D721Med (cell line): ENCODE results near the gene SSH2.

Experiments
- DNase-seq: peaks from one replicate; pipeline ENCODE4 v3.0.0; 2011; ENCODE audit warnings: low spot score; ENCODE audit not compliant: insufficient read length
- FAIRE-seq: peaks from 2 replicates; lab custom pipeline; 2011; peaks lifted over from hg19 to GRCh38; lab: Jason Lieb, UNC
- TF ChIP-seq, protein P1 (sequence below): IDR thresholded peaks from 2 replicates; pipeline ENCODE4 v1.5.1; 2012; ENCODE audit warnings: mild to moderate bottlenecking, control low read depth; ENCODE audit not compliant: insufficient read depth; ENCODE audit errors: missing control alignments

Gene SSH2

GRCh38 chr17:29835435-29836351 lies 94.3 kb downstream of the SSH2 start:
- TF ChIP-seq, protein P1, sequence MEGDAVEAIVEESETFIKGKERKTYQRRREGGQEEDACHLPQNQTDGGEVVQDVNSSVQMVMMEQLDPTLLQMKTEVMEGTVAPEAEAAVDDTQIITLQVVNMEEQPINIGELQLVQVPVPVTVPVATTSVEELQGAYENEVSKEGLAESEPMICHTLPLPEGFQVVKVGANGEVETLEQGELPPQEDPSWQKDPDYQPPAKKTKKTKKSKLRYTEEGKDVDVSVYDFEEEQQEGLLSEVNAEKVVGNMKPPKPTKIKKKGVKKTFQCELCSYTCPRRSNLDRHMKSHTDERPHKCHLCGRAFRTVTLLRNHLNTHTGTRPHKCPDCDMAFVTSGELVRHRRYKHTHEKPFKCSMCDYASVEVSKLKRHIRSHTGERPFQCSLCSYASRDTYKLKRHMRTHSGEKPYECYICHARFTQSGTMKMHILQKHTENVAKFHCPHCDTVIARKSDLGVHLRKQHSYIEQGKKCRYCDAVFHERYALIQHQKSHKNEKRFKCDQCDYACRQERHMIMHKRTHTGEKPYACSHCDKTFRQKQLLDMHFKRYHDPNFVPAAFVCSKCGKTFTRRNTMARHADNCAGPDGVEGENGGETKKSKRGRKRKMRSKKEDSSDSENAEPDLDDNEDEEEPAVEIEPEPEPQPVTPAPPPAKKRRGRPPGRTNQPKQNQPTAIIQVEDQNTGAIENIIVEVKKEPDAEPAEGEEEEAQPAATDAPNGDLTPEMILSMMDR: no peak

DNA sequence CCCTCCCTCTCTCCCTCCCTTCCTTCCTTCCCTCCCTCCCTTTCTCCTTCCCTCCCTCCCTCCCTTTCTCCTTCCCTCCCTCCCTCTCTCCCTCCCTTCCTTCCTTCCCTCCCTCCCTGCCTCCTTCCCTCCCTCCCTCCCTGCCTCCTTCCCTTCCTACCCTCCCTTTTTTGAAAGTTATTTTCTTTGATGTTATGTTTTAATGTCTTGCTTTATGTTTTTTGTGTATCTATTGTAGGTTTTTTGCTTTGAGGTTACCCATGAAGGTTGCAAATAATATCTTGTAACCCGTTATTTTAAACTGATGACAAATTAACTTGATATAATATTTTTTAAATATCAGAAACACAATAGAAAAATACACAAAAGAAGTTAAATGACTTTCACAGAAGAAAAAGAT lies 96.2 kb downstream of the SSH2 start:
- FAIRE-seq: no peak
- DNase-seq: no peak
- TF ChIP-seq, protein P1: no peak

More at GRCh38 chr17:29835435-29836351, 94.3 kb downstream of the SSH2 start:
- FAIRE-seq (no peak), DNase-seq (no peak)

- TF ChIP-seq, protein P1: no peak
- no peak for DNase-seq
- FAIRE-seq: no peak
Measured at GRCh38 chr17:29828676-29829284, 101.2 kb downstream of the SSH2 start.

DNA sequence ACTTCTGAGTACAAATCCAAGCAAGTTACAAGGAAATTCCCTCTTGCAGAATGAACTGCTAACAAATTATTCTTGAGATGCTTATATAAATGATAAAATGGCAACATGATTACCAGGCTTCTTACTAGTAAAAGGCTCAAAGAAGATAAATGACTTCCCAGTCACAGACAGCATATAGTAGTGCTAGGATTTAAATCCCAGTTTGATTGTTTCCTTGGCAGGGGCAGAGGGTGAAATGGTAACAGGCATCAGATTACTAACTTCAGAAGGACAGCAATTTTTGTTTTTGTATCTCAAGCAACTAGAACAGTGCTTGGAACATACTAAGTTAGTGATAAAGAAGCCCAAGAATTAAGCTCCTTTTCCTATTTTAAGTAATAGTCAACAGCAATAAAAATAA lies 102.8 kb downstream of the SSH2 start:
- TF ChIP-seq, protein P1: no peak
- FAIRE-seq (no peak), DNase-seq (no peak)

DNA sequence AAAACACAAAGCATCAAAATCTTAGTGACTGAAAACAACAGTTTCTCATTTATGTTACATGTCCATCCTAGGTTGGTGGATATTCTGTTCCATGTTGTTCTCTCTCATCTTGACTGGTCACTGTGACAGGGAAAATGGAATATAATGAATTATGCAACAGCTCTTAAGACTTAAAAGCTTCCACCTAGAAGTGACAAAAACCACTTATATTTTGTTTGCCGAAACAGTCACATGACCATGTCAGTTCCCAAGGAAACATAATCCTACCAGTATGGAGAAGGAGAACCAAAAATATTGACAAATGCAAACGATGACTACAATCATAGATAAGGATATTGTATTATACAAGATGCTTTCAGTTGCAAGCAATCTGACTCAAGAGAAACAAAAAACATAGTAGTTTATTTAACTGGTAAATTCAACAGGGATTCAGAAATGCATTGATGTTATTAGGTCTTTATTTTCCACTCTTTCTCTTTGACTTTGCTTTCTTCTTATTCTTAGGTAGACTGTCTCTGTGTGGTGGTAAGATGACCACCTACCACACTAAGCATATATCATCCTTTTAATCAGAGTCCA lies 103.8 kb downstream of the SSH2 start:
- DNase-seq: no peak
- TF ChIP-seq, protein P1: no peak
- FAIRE-seq: no peak

DNA sequence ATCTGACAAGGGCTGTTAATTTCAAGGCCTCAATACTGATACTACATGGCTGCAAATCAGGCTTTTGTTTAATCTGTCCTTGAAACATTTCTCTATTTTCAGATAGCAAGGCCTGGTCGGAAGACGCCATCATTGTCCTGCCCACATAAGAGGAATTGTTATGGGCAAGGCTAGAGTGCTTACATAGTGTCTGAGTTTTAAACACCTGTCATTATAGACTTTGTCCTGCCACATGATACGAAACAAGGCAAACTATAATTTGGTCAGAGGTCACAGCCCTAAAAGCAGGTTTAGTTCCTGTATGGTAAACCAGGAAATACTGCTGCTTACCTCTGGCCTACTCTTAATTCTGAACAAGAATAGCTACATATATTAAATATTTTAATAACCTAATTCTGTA lies 104.4 kb downstream of the SSH2 start:
- FAIRE-seq: no peak
- TF ChIP-seq, protein P1: no peak
- no peak for DNase-seq
